Erythroblast (primary cell): Measurements from ENCODE around the gene CEP83.

ENCODE experiments used
- DNase-seq, 2 experiments: peaks; one replicate each; lab custom pipeline; 2025; lab: John Stamatoyannopoulos, UW
- GATA1 ChIP-seq: IDR thresholded peaks from 2 replicates; pipeline ENCODE4 v1.6.1; 2011; ENCODE audit warnings: low read depth, mild to moderate bottlenecking, control low read depth, low read length, moderate library complexity
- POLR2A ChIP-seq: IDR thresholded peaks from 2 replicates; pipeline ENCODE4 v1.6.1; 2011; ENCODE audit warnings: mild to moderate bottlenecking, low read length

Gene CEP83, protein sequence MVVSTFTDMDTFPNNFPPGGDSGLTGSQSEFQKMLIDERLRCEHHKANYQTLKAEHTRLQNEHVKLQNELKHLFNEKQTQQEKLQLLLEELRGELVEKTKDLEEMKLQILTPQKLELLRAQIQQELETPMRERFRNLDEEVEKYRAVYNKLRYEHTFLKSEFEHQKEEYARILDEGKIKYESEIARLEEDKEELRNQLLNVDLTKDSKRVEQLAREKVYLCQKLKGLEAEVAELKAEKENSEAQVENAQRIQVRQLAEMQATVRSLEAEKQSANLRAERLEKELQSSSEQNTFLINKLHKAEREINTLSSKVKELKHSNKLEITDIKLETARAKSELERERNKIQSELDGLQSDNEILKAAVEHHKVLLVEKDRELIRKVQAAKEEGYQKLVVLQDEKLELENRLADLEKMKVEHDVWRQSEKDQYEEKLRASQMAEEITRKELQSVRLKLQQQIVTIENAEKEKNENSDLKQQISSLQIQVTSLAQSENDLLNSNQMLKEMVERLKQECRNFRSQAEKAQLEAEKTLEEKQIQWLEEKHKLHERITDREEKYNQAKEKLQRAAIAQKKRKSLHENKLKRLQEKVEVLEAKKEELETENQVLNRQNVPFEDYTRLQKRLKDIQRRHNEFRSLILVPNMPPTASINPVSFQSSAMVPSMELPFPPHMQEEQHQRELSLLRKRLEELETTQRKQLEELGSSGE

DNA sequence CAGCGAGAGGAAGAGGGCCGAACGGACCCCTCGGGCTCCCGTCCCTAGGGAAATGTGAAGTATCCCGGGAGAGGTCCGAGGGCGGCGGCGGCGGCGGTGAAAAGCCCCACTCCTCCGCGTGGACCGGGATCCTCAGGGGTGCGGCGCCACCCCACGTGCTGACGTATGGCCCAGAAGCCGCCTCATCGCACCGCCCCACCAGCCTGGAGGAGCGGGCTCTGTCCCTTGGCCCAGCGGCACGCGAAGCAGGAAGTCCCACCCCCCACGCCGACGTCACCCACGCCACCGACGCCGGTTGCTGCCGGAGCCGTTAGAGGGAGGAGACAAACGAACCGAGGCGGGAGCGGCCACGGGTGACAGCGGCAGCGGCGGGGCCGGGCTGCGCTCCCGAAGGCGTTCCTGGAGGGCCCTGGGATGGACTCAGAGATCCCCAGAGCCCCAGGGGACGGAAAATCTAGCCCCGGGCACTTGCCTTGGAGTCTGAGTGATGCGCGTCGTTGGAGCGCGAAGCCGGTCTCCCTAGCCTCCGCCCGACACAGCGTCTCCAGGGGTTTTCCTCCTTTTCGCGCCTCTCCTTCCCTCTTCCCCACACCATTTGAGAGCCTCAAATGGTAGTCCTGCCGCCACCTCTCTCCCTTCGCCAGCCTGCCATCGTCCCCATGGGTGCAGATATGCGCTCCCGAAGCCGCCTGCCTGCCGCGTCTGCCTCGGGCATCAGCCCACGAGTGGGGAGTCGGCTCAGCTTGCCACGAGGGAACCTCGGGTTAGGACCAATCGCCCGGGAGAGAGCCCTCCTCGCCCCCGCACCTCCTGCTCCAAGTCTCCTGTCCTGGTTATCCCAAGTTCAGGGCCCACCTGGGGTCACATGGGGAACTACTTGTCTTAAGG lies at the start of gene CEP83:
Gene CEP83, minus strand, starts transcription at position 140 of the 888 bp plus-strand sequence. CDS start 47,377 bp downstream, outside the sequence.
- peak; percentile 95 to 97 for DNase-seq
- TF ChIP-seq POLR2A (peak; percentile 96), GATA1 (no peak)

DNA sequence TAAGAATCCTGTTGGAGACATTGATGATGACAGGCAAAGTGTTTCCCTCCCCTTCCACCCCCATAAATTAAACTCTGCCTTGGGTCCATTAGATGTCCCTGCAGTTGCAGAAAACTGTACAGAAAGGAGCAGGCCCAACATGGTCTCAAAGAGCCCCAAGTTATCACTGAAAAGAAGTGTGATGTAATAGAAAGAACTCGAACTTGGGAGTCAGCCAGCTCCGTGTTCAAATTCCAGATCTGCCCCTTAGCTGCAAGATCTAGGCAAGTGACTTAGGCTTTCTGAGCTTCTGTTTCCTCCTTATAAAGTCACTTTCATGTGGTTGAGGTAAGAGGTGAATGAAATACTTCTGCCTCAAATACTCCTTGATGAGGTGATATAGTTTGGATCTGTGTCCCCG lies 49.6 kb upstream of the CEP83 start:
- TF ChIP-seq GATA1 = no peak
- no peak for TF ChIP-seq POLR2A

DNA sequence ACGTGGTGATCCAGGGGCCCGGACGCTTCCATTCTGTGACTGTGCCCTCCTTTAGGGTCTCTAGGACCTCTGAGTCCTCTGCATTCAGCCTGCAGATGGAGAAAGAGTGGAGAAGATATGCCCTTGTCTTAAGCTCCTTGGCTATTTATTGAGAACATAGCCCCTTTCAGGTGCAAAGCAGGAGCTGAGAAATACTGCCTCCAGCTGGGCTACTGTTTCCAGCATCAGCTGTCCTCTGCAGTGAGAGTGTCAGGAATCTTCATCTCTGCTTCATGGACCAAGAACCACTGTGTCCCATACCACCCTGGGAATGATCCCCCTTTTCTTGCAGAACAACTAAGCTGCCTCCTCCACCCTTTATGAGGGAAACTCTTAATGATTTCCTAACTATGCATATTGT lies 47.8 kb upstream of the CEP83 start:
- no peak for TF ChIP-seq GATA1
- no peak for DNase-seq

More for the DNA sequence above, 49.6 kb upstream of the CEP83 start:
- no peak for DNase-seq

DNA sequence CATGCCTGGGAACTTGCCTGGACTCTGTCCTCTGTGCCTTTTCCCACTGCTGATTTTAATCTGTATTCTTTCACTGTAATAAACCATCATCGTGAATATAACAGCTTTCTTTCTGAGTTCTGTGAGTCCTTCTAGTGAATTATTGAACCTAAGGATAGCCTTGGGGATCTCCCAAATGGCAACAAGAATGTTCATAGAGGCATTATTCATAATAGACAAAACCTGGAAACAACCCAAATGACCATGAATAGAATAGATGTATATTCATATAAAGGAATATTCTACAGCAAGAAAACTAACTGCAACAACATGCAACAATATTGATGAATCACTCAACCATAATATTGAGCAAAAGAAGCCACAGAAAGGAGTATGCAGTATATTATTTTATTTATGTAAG lies 44.7 kb upstream of the CEP83 start:
- no peak for DNase-seq
- no peak for TF ChIP-seq POLR2A
- TF ChIP-seq GATA1 = no peak

DNA sequence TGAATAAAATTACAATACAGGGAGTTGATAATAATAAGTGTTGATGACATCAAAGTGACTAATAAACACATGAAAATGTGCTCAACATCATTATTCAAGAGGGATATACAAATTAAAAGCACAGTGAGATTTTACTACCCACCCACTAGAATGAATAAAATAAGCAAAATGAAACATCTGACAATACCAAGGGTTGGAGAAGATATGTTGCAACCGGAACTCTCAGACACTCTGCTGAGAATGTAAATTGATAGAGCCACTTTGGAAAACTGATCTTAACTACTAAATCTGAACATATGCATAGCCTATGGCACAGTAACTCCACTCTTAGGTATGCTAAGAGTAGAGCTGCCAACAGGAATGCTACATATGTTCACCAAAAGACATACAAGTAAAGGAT lies 44.0 kb upstream of the CEP83 start:
- no peak for TF ChIP-seq GATA1
- TF ChIP-seq POLR2A = no peak

DNA sequence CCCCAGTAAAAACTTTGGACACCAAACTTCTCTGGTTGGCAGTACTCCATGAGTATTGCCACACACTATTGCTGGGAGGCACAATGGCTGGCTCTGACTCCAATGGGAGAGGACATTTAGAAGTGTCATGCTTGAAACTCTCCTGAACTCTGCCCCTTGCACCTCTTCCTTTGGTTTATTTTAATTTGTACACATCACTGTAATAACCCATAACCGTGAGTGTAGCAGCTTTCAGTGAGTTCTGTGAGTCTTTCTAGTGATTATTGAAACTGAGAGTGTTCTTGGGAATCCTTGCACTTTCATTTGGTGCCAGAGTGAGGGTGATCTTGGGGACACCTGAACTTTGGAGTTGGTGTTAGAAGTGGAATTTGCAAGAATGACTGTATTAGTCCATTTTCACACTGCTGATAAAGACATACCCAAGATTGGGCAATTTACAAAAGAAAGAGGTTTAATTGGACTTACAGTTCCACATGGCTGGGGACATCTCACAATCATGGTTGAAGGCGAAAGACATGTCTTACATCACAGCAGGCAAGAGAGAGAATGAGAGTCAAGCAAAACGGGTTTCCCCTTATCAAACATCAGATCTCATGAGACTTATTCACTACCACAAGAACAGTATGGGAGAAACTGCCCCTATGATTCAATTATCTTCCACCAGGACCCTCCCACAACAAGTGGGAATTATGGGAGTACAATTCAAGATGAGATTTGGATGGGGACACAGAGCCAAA lies 41.3 kb upstream of the CEP83 start:
- no peak for DNase-seq
- no peak for TF ChIP-seq GATA1
- TF ChIP-seq POLR2A = no peak

More for the DNA sequence above, 44.0 kb upstream of the CEP83 start:
- DNase-seq = no peak

DNA sequence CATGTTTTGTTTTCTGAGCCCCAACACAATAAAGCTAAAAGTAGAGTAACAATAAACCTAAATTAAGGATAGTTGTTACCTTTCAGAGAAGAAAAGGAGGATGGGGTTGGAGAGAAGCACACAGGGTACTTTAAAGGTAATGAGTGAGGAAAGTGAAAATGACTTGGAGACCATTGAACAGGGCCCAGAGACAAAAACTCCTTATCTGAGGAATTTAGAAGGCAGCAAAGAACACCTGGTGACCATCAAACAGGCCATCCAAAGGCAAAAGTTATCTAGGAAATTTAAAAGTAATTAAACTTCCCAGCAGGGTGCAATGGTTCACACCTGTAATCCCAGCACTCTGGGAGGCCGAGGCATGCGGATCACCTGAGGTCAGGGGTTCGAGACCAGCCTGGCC lies 39.0 kb upstream of the CEP83 start:
- TF ChIP-seq GATA1 = no peak
- no peak for TF ChIP-seq POLR2A

DNA sequence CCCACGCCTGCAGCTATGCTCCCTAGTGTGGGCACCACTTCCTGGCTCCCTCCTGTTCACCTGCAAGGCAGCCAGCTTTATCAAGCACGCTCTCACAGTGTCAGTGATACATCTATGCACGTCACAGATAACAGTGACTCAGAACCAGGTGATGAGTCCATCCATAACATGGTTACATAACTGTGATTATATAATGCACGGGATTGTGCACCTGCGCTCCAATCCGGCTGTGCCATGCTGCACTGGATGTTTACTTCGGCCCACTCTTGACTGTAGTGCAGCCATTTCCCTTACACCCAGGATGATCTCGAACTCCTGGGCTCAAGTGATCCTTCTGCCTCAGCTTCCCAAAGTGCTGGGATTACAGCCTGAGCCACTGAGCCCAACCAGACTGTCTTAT lies 38.4 kb upstream of the CEP83 start:
- no peak for TF ChIP-seq GATA1
- TF ChIP-seq POLR2A = no peak
- DNase-seq = peak; percentile 25 to 46

More for the DNA sequence above, 39.0 kb upstream of the CEP83 start:
- DNase-seq = no peak

DNA sequence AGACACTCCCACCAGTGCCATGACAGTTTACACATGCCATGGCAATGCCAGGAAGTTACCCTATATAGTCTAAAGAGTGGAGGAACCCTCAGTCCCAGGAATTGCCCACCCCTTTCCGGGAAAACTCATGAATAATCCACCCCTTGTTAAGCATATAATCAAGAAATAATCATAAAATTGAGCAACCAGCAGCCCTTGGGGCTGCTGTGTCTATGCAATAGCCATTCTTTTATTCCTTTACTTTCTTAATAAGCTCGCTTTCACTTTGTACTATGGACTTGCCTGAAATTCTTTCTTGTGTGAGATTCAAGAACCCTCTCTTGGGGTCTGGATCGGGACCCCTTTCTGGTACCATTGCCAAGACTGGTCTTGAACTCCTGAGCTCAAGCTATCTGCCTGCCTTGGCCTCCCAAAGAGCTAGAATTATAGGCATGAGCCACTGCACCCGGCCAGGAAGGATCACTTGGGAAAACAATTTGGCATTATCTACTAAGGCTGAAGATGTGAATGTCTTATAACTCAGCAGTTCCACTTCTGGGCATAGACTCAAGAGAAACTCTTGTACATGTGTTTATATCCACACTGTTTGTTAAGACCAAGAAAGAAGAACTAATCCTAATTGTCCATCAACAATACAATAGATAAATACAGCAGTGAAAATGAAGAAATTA lies 35.9 kb upstream of the CEP83 start:
- DNase-seq = no peak
- TF ChIP-seq POLR2A = no peak

DNA sequence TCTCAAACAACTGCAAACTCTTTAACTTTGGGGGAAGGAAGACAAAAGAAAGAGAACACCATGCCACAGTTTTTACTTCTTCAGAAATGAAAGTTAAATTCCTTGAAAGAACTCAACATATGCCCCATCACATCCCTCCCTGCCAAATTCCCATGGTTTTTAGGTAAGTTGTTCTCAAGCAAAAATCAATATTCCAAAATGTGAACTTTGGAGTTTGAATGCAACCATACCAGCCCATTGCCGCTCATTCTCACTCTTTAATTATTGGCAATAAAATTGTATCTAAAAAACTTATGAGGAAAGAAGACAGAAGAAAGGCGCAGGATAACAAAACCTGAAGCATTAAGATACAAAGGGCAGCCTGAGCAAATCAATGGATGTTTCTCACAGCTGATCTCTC lies 31.8 kb upstream of the CEP83 start:
- TF ChIP-seq POLR2A = no peak
- no peak for TF ChIP-seq GATA1
- DNase-seq = no peak

DNA sequence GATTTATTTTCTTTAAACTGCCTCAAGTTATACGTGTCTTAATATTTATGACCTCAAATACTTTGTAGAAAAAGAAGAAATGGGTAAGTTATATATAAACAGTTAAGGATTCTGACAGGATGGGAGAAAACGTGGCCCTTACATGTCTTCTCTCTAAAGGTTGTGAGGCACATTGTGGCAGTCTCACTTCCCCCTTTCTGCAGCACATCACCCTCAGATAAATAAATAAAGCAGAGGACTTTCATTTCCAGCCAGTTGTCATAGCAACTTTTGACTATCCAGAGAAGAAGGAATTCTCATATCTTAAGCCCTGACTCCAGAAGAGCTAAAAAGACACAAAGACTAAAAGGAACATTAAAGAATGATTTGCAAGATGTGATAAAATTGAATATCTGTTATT lies 28.8 kb upstream of the CEP83 start:
- DNase-seq = no peak
- TF ChIP-seq GATA1 (no peak), POLR2A (no peak)

DNA sequence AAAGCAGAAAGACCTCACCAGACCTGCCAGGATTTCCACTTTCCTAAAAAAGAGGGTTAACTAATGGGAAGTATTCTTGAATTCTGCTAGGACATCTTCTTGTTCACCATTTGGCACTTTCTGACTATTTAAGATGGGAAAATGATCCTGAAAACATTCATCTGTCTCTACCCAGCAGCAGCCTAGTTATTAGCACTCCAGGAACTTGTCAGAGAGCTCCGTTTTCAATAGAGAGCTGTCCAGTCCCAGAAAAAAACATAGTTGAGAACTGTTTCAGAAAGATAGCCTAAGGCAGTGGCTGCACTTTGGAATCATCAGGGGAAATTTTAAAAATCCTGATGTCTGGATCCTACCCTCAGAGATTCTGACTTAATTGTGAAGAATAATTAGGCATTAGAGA lies 22.1 kb upstream of the CEP83 start:
- DNase-seq = no peak
- TF ChIP-seq POLR2A (no peak), GATA1 (no peak)

DNA sequence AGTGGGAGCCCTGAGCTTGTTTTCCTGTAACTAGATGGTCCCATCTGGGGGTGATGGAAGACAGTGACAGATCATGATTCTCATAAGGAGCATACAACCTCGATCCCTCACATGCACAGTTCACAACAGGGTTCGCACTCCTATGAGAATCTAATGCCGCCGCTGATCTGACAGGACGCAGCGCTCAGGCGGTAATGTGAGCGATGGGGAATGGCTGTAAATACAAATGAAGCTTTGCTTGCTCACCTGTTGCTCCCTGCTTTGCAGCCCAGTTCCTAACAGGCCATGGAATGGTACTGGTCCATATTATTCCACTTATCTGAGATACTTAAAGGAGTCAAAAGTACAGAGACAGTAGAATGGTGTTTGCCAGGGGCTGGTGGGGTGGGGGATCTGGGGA lies 9.9 kb upstream of the CEP83 start:
- DNase-seq = no peak
- TF ChIP-seq GATA1 (no peak), POLR2A (no peak)
